ENCODE results near the gene APOE. TPM values are rescaled to one million over a fixed set of nuclear protein-coding genes. Genes with fewer than 3 reads are reported as not detected.
"Not testable (repeated sequence)": the region's sequence is repeated elsewhere in the genome, so short reads cannot be mapped to it uniquely, and the experiment has no call there.

Gene APOE
- total RNA-seq, 6 experiments from 2014 or later: 1.9 to 6.5 (median 2.5) TPM

DNA sequence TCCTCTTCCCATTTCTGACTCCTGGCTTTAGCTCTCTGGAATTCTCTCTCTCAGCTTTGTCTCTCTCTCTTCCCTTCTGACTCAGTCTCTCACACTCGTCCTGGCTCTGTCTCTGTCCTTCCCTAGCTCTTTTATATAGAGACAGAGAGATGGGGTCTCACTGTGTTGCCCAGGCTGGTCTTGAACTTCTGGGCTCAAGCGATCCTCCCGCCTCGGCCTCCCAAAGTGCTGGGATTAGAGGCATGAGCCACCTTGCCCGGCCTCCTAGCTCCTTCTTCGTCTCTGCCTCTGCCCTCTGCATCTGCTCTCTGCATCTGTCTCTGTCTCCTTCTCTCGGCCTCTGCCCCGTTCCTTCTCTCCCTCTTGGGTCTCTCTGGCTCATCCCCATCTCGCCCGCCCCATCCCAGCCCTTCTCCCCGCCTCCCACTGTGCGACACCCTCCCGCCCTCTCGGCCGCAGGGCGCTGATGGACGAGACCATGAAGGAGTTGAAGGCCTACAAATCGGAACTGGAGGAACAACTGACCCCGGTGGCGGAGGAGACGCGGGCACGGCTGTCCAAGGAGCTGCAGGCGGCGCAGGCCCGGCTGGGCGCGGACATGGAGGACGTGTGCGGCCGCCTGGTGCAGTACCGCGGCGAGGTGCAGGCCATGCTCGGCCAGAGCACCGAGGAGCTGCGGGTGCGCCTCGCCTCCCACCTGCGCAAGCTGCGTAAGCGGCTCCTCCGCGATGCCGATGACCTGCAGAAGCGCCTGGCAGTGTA lies 2.7 kb downstream of the APOE start:
- Mint-ChIP-seq H3K9me3 (no peaks in the 10 kb centered on the region), H3K4me1 (ENCODE audit: low read depth) (peaks cover 18% of the 10 kb centered on the region), H3K27me3 (ENCODE audit: insufficient read depth) (peaks cover 8% of the 10 kb centered on the region), H3K27ac (no peak overlapping the region), H3K4me3 (no peak overlapping the region; the same call in 1 of the 2 replicates), H3K36me3 (ENCODE audit: low read depth) (0 out of 2 replicates have a peak, but pooled peaks cover 3% of the 10 kb centered on the region)
- TF ChIP-seq, protein P1, sequence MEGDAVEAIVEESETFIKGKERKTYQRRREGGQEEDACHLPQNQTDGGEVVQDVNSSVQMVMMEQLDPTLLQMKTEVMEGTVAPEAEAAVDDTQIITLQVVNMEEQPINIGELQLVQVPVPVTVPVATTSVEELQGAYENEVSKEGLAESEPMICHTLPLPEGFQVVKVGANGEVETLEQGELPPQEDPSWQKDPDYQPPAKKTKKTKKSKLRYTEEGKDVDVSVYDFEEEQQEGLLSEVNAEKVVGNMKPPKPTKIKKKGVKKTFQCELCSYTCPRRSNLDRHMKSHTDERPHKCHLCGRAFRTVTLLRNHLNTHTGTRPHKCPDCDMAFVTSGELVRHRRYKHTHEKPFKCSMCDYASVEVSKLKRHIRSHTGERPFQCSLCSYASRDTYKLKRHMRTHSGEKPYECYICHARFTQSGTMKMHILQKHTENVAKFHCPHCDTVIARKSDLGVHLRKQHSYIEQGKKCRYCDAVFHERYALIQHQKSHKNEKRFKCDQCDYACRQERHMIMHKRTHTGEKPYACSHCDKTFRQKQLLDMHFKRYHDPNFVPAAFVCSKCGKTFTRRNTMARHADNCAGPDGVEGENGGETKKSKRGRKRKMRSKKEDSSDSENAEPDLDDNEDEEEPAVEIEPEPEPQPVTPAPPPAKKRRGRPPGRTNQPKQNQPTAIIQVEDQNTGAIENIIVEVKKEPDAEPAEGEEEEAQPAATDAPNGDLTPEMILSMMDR (IDR thresholded peaks at IDR 0.05): no peak
- DNase-seq: no peak

DNA sequence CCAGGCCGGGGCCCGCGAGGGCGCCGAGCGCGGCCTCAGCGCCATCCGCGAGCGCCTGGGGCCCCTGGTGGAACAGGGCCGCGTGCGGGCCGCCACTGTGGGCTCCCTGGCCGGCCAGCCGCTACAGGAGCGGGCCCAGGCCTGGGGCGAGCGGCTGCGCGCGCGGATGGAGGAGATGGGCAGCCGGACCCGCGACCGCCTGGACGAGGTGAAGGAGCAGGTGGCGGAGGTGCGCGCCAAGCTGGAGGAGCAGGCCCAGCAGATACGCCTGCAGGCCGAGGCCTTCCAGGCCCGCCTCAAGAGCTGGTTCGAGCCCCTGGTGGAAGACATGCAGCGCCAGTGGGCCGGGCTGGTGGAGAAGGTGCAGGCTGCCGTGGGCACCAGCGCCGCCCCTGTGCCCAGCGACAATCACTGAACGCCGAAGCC lies 3.3 kb downstream of the APOE start:
- H3K4me1 Mint-ChIP-seq (ENCODE audit: low read depth): peaks cover 18% of the 10 kb centered on the region
- TF ChIP-seq, protein P1 (IDR thresholded peaks at IDR 0.05): no peak
- no peak overlapping the region for H3K27ac Mint-ChIP-seq
- H3K4me3 Mint-ChIP-seq: no peak overlapping the region
- no peaks in the 10 kb centered on the region for H3K9me3 Mint-ChIP-seq
- H3K36me3 Mint-ChIP-seq (ENCODE audit: low read depth): no peaks in the 10 kb centered on the region
- no peak for DNase-seq
- peaks cover 10% of the 10 kb centered on the region for H3K27me3 Mint-ChIP-seq (ENCODE audit: insufficient read depth)

DNA sequence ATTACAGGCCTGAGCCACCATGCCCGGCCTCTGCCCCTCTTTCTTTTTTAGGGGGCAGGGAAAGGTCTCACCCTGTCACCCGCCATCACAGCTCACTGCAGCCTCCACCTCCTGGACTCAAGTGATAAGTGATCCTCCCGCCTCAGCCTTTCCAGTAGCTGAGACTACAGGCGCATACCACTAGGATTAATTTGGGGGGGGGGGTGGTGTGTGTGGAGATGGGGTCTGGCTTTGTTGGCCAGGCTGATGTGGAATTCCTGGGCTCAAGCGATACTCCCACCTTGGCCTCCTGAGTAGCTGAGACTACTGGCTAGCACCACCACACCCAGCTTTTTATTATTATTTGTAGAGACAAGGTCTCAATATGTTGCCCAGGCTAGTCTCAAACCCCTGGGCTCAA lies 4.2 kb downstream of the APOE start:
- no peak overlapping the region for H3K27ac Mint-ChIP-seq
- DNase-seq: no peak
- no peaks in the 10 kb centered on the region for H3K36me3 Mint-ChIP-seq (ENCODE audit: low read depth)
- TF ChIP-seq, protein P1 (IDR thresholded peaks at IDR 0.05): no peak
- no peak overlapping the region for H3K4me3 Mint-ChIP-seq
- peaks cover 8% of the 10 kb centered on the region for H3K27me3 Mint-ChIP-seq (ENCODE audit: insufficient read depth)
- H3K9me3 Mint-ChIP-seq: no peaks in the 10 kb centered on the region
- H3K4me1 Mint-ChIP-seq (ENCODE audit: low read depth): peaks cover 22% of the 10 kb centered on the region

DNA sequence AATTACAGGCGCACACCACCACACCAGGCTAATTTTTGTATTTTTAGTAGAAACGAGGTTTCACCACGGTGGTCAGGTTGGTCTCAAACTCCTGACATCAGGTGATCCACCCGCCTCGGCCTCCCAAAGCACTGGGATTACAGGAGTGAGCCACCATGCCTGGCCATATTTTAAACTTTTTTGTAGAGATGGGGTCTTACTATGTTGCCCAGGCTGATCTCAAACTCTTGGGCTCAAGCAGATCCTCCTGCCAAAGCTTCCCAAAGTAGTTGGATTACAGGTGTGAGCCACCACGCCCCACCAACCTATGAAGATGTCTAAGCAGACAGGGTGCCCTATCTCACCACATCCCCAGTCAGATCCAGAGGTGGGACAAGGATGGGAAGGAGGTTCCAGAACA lies 6.3 kb downstream of the APOE start:
- H3K4me1 Mint-ChIP-seq (ENCODE audit: low read depth): peaks cover 19% of the 10 kb centered on the region
- H3K27ac Mint-ChIP-seq: not testable (repeated sequence)

DNA sequence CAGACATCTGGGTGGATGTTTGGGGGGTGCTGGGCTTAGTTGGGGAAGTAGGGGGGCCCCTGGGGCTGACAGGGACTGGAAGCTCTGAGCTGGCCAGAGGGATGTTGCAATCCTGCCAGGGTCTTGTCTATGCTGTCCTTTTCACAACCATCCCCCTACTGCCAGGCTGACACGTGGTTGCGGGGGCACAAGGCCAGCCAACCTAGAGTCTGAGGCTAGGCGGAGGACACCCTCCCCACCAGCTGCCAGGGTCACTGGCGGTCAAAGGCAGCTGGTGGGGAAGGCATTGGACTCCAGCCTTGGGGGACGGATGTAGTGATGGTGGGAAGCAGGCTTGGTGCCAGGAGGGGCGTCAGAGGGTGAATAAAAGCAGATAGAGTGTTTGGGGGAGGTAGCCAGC lies 7.3 kb downstream of the APOE start:
- no peak overlapping the region for H3K27ac Mint-ChIP-seq
- no peaks in the 10 kb centered on the region for H3K36me3 Mint-ChIP-seq (ENCODE audit: low read depth)
- peaks cover 4% of the 10 kb centered on the region for H3K27me3 Mint-ChIP-seq (ENCODE audit: insufficient read depth)
- no peak for DNase-seq
- TF ChIP-seq, protein P1 (IDR thresholded peaks at IDR 0.05): no peak
- H3K4me3 Mint-ChIP-seq: no peak overlapping the region
- H3K9me3 Mint-ChIP-seq: no peaks in the 10 kb centered on the region
- H3K4me1 Mint-ChIP-seq (ENCODE audit: low read depth): peaks cover 19% of the 10 kb centered on the region

More for the DNA sequence above, 6.3 kb downstream of the APOE start:
- DNase-seq; H3K4me3 Mint-ChIP-seq; H3K9me3 Mint-ChIP-seq; H3K27me3 Mint-ChIP-seq (ENCODE audit: insufficient read depth); H3K36me3 Mint-ChIP-seq (ENCODE audit: low read depth): not testable (repeated sequence)

DNA sequence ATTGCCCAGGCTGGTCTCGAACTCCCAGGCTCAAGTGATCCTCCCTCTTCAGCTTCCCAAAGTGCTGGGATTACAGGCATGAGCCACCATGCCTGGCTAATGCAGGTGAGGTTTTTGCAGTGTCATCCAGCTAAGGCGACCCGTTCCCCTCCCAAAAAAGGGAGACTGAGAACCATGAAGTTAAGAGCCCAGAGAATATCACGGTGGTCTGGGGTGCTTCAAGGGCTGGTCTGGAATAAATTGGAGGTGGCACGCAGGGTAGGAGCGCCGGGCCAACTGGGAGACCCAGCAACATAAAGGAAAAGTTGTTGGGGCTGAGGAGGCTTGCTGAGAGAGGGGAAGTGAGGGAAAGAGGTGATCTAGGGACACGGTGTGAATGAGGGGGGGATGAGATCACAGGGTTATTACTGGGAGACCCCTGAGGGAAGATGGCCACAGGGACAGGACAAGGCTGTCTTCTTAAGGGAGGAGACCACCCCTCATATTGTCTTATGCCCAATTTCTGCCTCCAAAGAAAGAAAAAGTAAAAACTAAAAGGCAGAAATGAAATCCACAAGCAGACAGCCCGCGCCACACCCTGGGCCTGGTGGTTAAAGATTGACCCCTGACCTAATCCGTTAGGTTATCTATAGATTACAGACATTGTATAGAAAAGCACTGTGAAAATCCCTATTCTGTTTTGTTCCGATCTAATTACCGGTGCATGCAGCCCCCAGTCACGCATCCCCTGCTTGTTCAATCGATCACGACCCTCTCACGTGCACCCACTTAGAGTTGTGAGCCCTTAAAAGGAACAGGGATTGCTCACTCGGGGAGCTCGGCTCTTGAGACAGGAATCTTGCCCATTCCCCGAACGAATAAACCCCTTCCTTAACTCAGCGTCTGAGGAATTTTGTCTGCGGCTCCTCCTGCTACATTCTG lies 8.2 kb downstream of the APOE start:
- H3K4me3 Mint-ChIP-seq: peak overlapping the region; percentile 93
- not testable (repeated sequence) for DNase-seq; H3K36me3 Mint-ChIP-seq (ENCODE audit: low read depth); H3K27me3 Mint-ChIP-seq (ENCODE audit: insufficient read depth); H3K9me3 Mint-ChIP-seq; H3K27ac Mint-ChIP-seq
- H3K4me1 Mint-ChIP-seq (ENCODE audit: low read depth): peaks cover 19% of the 10 kb centered on the region

DNA sequence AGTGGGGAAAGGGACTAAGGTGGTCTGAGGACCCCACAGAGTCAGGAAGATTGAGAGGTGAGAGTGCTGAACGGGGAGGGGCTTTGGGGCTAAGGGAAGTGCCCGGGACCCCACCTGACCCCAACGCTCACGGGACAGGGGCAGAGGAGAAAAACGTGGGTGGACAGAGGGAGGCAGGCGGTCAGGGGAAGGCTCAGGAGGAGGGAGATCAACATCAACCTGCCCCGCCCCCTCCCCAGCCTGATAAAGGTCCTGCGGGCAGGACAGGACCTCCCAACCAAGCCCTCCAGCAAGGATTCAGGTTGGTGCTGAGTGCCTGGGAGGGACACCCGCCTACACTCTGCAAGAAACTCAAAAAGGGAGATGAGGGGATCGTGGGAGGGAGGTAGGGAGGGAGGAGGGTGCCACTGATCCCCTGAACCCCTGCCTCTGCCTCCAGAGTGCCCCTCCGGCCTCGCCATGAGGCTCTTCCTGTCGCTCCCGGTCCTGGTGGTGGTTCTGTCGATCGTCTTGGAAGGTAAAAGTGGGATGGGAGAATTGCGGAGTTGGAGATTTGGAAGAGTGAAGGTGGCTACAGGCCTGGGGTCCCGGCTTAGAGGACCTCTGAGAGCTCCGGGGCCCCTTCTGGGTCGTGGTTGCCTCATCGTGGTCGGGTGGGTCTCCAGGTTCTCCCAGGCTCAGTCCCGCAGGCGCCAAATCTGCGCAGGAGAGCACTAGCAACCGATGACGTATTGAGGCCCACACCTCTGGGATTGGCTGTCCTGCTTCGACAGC lies 9.0 kb downstream of the APOE start, which contains the start of gene APOC1:
TSS of gene APOC1 (plus strand) at position 176 of the 774 bp plus-strand sequence. CDS start at position 460, 284 bp downstream.
- peaks cover 19% of the 10 kb centered on the region for H3K4me1 Mint-ChIP-seq (ENCODE audit: low read depth)
- H3K9me3 Mint-ChIP-seq; H3K36me3 Mint-ChIP-seq (ENCODE audit: low read depth); H3K27me3 Mint-ChIP-seq (ENCODE audit: insufficient read depth): not testable (repeated sequence)
- H3K27ac Mint-ChIP-seq: peak within 1 kb of the TSS; percentile 84
- peak; percentile 60 for DNase-seq
- peak within 1 kb of the TSS; percentile 93 for H3K4me3 Mint-ChIP-seq
